Astrocyte of the cerebellum (primary cell): ENCODE results near the gene CLPSL2.
A peak's percentile ranks its signal among the peaks of the same experiment; 100 is the strongest.

Experiments
- DNase-seq: peaks from one replicate; pipeline ENCODE4 v3.0.0-alpha.2; 2011; ENCODE audit warnings: low read depth
- H3K4me3 ChIP-seq: 2 replicates; pipeline ENCODE4 v1.5.1; 2011; ENCODE audit warnings: mild to moderate bottlenecking, low read depth, low read length, moderate library complexity
- CTCF ChIP-seq: IDR thresholded peaks from 2 replicates; pipeline ENCODE4 v1.5.1; 2012; ENCODE audit warnings: low read length, low read depth, moderate library complexity, mild to moderate bottlenecking; ENCODE audit errors: missing control alignments
- in situ Hi-C: cut with HindIII; loops from 2 replicates; pipeline ENCODE4 v1.10.0; 2017; ENCODE audit warnings: low sequenced_read_pairs

Gene CLPSL2

GRCh38 chr6:35736982-35737412 lies 39.4 kb upstream of the CLPSL2 start, which contains the start of gene ARMC12:
TSS of gene ARMC12 (plus strand) at chr6:35737032. CDS start at chr6:35737109, 77 bp downstream.
- TF ChIP-seq CTCF = no peak
- no peak for DNase-seq
- H3K4me3 ChIP-seq = no peak within 1 kb of the TSS
- in situ Hi-C loops = no loop called here

- in situ Hi-C loops = no loop called here
- DNase-seq = peak; percentile 80
- no peak overlapping the region for H3K4me3 ChIP-seq
Observed at GRCh38 chr6:35737413-35738211, 38.8 kb upstream of the CLPSL2 start.

GRCh38 chr6:35739645-35740524 lies 36.5 kb upstream of the CLPSL2 start:
- DNase-seq = no peak
- no peak for TF ChIP-seq CTCF
- in situ Hi-C loops = loop anchor here (5.0 kb wide), 1 partner anchor 168 kb away; no protein-coding TSS in a partner anchor
- H3K4me3 ChIP-seq = no peak overlapping the region

More at GRCh38 chr6:35737413-35738211, 38.8 kb upstream of the CLPSL2 start:
- TF ChIP-seq CTCF = peak; percentile 81

GRCh38 chr6:35742842-35743241 lies 33.6 kb upstream of the CLPSL2 start:
- DNase-seq = no peak
- no peak for TF ChIP-seq CTCF
- in situ Hi-C loops = loop anchor here (5.0 kb wide), 1 partner anchor 171 kb away; no protein-coding TSS in a partner anchor
- no peak overlapping the region for H3K4me3 ChIP-seq

- no peak for TF ChIP-seq CTCF
- no peak overlapping the region for H3K4me3 ChIP-seq
- in situ Hi-C loops = no loop called here
- DNase-seq = no peak
Observed at GRCh38 chr6:35745509-35745908, 30.9 kb upstream of the CLPSL2 start.

- TF ChIP-seq CTCF = no peak
- H3K4me3 ChIP-seq = no peak overlapping the region
- no peak for DNase-seq
- in situ Hi-C loops = no loop called here
Observed at GRCh38 chr6:35746516-35746915, 29.9 kb upstream of the CLPSL2 start.
